Endothelial cell of umbilical vein (primary cell): ENCODE results near the gene NAV2. TPM values are rescaled to one million over a fixed set of nuclear protein-coding genes. Genes with fewer than 3 reads are reported as not detected.

Experiments
- BruUV-seq: library from RNA; stranded (reverse); fragments of 400-500 nt; replicated peaks from 2 replicates; lab custom pipeline; 2021; lab: Mats Ljungman, UMichigan
- CTCF ChIA-PET: fragments of 300-600, 350-600 bp; sonication (Branson Sonifier 250); formaldehyde crosslinking; loops from one replicate; lab custom pipeline; 2021; ENCODE audit warnings: antibody characterized with exemption, inconsistent platforms; lab: Charles Lee
- POLR2A ChIA-PET: fragments of 300-600, 350-600 bp; sonication (Branson Sonifier 250); formaldehyde crosslinking; loops from one replicate; lab custom pipeline; 2021; ENCODE audit warnings: antibody characterized with exemption, inconsistent platforms; lab: Charles Lee
- DNase-seq: peaks from one replicate; pipeline ENCODE4 v3.0.0-alpha.2; 2011; ENCODE audit warnings: low read depth, low spot score
- FAIRE-seq: peaks from 2 replicates; lab custom pipeline; 2011; peaks lifted over from hg19 to GRCh38; lab: Jason Lieb, UNC
- H2AFZ ChIP-seq: 2 replicates; pipeline ENCODE4 v1.6.0; 2012; ENCODE audit warnings: low read depth, low read length, control low read depth, inconsistent platforms
- H3K27ac ChIP-seq: 2 replicates; pipeline ENCODE4 v1.5.1; 2011; ENCODE audit warnings: low read depth, mild to moderate bottlenecking, control low read depth, low read length, moderate library complexity; ENCODE audit not compliant: insufficient read depth
- H3K27me3 ChIP-seq, 2 experiments: 2 replicates each; pipeline versions ENCODE4 v1.6.0 to v1.6.1; 2011; ENCODE audit warnings: low read length in 2 of 2, mixed read lengths in 1 of 2; ENCODE audit not compliant: control insufficient read depth in 2 of 2, insufficient read depth in 2 of 2
- H3K36me3 ChIP-seq, 2 experiments: 2 replicates in 1 of 2; 3 replicates in 1 of 2; pipeline ENCODE4 v1.5.1; 2011; ENCODE audit warnings: low read length in 2 of 2, mild to moderate bottlenecking in 1 of 2, moderate library complexity in 1 of 2; ENCODE audit not compliant: control insufficient read depth in 2 of 2, insufficient read depth in 2 of 2; ENCODE audit errors: extremely low read depth in 1 of 2
- H3K4me1 ChIP-seq: 3 replicates; pipeline ENCODE4 v1.5.1; 2011; ENCODE audit warnings: mild to moderate bottlenecking, low read length; ENCODE audit not compliant: control insufficient read depth, insufficient read depth; ENCODE audit errors: extremely low read depth
- H3K4me2 ChIP-seq: 2 replicates; pipeline ENCODE4 v1.6.1; 2011; ENCODE audit warnings: low read length, control low read depth, mixed read lengths; ENCODE audit not compliant: insufficient read depth
- H3K4me3 ChIP-seq, 3 experiments: fragments of 200-600 bp in 1 of 3; sonication (generic), shearing (Covaris generic) in 1 of 3; replicated peaks in 1 of 3; 2 replicates each; pipeline ENCODE4 v1.5.1; 2011 to 2016; ENCODE audit warnings: control low read depth in 3 of 3, low read length in 3 of 3, mild to moderate bottlenecking in 2 of 3, inconsistent platforms in 1 of 3, low read depth in 1 of 3, moderate library complexity in 1 of 3; ENCODE audit not compliant: insufficient read depth in 1 of 3
- H3K79me2 ChIP-seq: 2 replicates; pipeline ENCODE4 v1.6.0; 2012; ENCODE audit warnings: low read length, inconsistent platforms; ENCODE audit not compliant: control insufficient read depth, insufficient read depth
- H3K9ac ChIP-seq: replicated peaks from 2 replicates; pipeline ENCODE3; 2011; ENCODE audit warnings: low read length, control low read depth; ENCODE audit not compliant: insufficient read depth; ENCODE audit errors: extremely low read depth
- H3K9me1 ChIP-seq: replicated peaks from 3 replicates; pipeline ENCODE4 v1.6.0; 2011; ENCODE audit warnings: mild to moderate bottlenecking, low read length; ENCODE audit not compliant: control insufficient read depth, insufficient read depth; ENCODE audit errors: extremely low read depth
- H3K9me3 ChIP-seq: replicated peaks from 2 replicates; pipeline ENCODE4 v1.5.1; 2012; ENCODE audit warnings: low read length, inconsistent platforms; ENCODE audit not compliant: control insufficient read depth, insufficient read depth
- H4K20me1 ChIP-seq: replicated peaks from 2 replicates; pipeline ENCODE3; 2011; ENCODE audit warnings: mild to moderate bottlenecking, low read length; ENCODE audit not compliant: control insufficient read depth, insufficient read depth; ENCODE audit errors: extremely low read depth
- CTCF ChIP-seq, 2 donors: IDR thresholded peaks; 1 replicate in 1 of 2; 2 replicates in 1 of 2; pipeline ENCODE4 v1.5.1; 2011; ENCODE audit warnings: low read length in 2 of 2, mild to moderate bottlenecking in 2 of 2, moderate library complexity in 2 of 2, control low read depth in 1 of 2, inconsistent platforms in 1 of 2, low read depth in 1 of 2; ENCODE audit not compliant: insufficient read depth in 1 of 2; ENCODE audit errors: extremely low read depth in 1 of 2
- EZH2 ChIP-seq: IDR thresholded peaks from 2 replicates; pipeline ENCODE4 v1.6.1; 2012; ENCODE audit warnings: borderline replicate concordance, low read depth, mild to moderate bottlenecking, moderate library complexity, low read length, inconsistent platforms; ENCODE audit not compliant: severe bottlenecking
- FOS ChIP-seq: IDR thresholded peaks from 2 replicates; pipeline ENCODE4 v1.6.1; 2011; ENCODE audit warnings: mild to moderate bottlenecking, low read length, moderate library complexity, borderline replicate concordance; ENCODE audit not compliant: insufficient read depth
- GATA2 ChIP-seq: IDR thresholded peaks from 2 replicates; pipeline ENCODE4 v1.7.0; 2011; ENCODE audit warnings: low read depth, mild to moderate bottlenecking, moderate library complexity, mixed read lengths, low read length; ENCODE audit not compliant: insufficient read length, insufficient read depth
- JUN ChIP-seq: IDR thresholded peaks from 2 replicates; pipeline ENCODE4 v1.6.1; 2011; ENCODE audit warnings: borderline replicate concordance, low read depth; ENCODE audit not compliant: insufficient read length, insufficient read depth
- MAX ChIP-seq: IDR thresholded peaks from 2 replicates; pipeline ENCODE4 v1.6.1; 2011; ENCODE audit not compliant: insufficient read depth, insufficient read length
- MYC ChIP-seq: IDR thresholded peaks from one replicate; pipeline ENCODE4 v1.6.1; 2011; ENCODE audit warnings: mild to moderate bottlenecking, low read depth, low read length
- POLR2A ChIP-seq: IDR thresholded peaks from 2 replicates; pipeline ENCODE4 v1.6.1; 2012; ENCODE audit warnings: low read depth, mild to moderate bottlenecking, control low read depth, low read length
- POLR2AphosphoS5 ChIP-seq: IDR thresholded peaks from 2 replicates; pipeline ENCODE4 v1.6.1; 2012; ENCODE audit warnings: low read depth, mild to moderate bottlenecking, control low read depth, low read length, moderate library complexity; ENCODE audit not compliant: insufficient read depth
- dilution Hi-C: fragments of 300-500 bp; cut with MboI; formaldehyde crosslinking; loops from one replicate; pipeline ENCODE4 v1.15.0; 2019; ENCODE audit warnings: low sequenced_read_pairs; ENCODE audit not compliant: extremely low pct_ligation_motif_present
- intact Hi-C: fragments of 100-400 bp; cut with micrococcal nuclease; formaldehyde crosslinking; loops from one replicate; pipeline ENCODE4 v1.10.0; 2022
- polyA plus RNA-seq, 4 experiments: library from polyadenylated mRNA; depleted of rRNA in 3 of 4; stranded (reverse) in 3 of 4; unstranded in 1 of 4; fragments of >200 nt; gene quantifications; 2 replicates each; pipeline versions ENCODE4 v1.2.1 to v1.2.3, GENCODE V29; 2011 to 2012; ENCODE audit warnings: missing spikeins in 1 of 4
- total RNA-seq: library from RNA; stranded (reverse); gene quantifications from 2 replicates; pipeline ENCODE4 v1.2.3, GENCODE V29; 2021

NAV2 gene
- total and polyA plus RNA-seq, 2 donors (not counting 3 experiments of a cell fraction or from before 2014, with no cell fraction given) = 10.9 to 68.0 TPM

- no peak for FAIRE-seq
- H3K27me3 ChIP-seq = no peaks in the 10 kb centered on the region
- no peak overlapping the region for H3K4me2 ChIP-seq
- DNase-seq = no peak
- H3K27ac ChIP-seq = no peak overlapping the region
- H2AFZ ChIP-seq = no peak overlapping the region
- peaks cover 2 to 10% of the 10 kb centered on the region in 2 experiments for H3K36me3 ChIP-seq
- no peak overlapping the region for H3K4me3 ChIP-seq
- no peaks in the 10 kb centered on the region for H3K79me2 ChIP-seq
- no peak overlapping the region for H3K9ac ChIP-seq
- dilution Hi-C loops = no loop called here
- no peaks in the 10 kb centered on the region for H4K20me1 ChIP-seq
- intact Hi-C loops = no loop called here
- H3K9me3 ChIP-seq = no peaks in the 10 kb centered on the region
- no peaks in the 10 kb centered on the region for H3K9me1 ChIP-seq
- TF ChIP-seq EZH2 (no peak), MAX (no peak), FOS (no peak), MYC (no peak), CTCF (IDR thresholded peaks at IDR 0.05; ENCODE audit: extremely low read depth in 1 of 2, insufficient read depth in 1 of 2, low read depth in 1 of 2, low read length in 2 of 2) (no peak), GATA2 (no peak), POLR2AphosphoS5 (no peak), JUN (no peak), POLR2A (no peak)
- H3K4me1 ChIP-seq = no peaks in the 10 kb centered on the region
- ChIA-PET CTCF (no interaction called here), POLR2A (no interaction called here)
- no TSS peak for BruUV-seq
These were observed 349.1 kb downstream of the NAV2 start for GRCh38 chr11:20061776-20062175.
